MG63 (cell line): Measurements from ENCODE around the gene PRR14L. TPM values are rescaled to one million over a fixed set of nuclear protein-coding genes. Genes with fewer than 3 reads are reported as not detected.
A peak's percentile ranks its signal among the peaks of the same experiment; 100 is the strongest.
"Not testable (repeated sequence)": the region's sequence is repeated elsewhere in the genome, so short reads cannot be mapped to it uniquely, and the experiment has no call there.

Source experiments
- DNase-seq: peaks from one replicate; pipeline ENCODE4 v3.0.0-alpha.2; 2020
- H3K27me3 ChIP-seq: fragments of 250-450 bp; sonication (Bioruptor Pico); 2 replicates; pipeline ENCODE4 v1.5.1; 2020; ENCODE audit warnings: mild to moderate bottlenecking, moderate library complexity
- H3K36me3 ChIP-seq: fragments of 250-450 bp; sonication (Bioruptor Pico); 2 replicates; pipeline ENCODE4 v1.5.1; 2020; ENCODE audit warnings: mild to moderate bottlenecking, moderate library complexity
- H3K4me3 ChIP-seq: fragments of 250-450 bp; sonication (Bioruptor Pico); 2 replicates; pipeline ENCODE4 v1.5.1; 2020; ENCODE audit warnings: mild to moderate bottlenecking, moderate library complexity
- H3K9me3 ChIP-seq: fragments of 250-450 bp; sonication (Bioruptor Pico); 2 replicates; pipeline ENCODE4 v1.5.1; 2020; ENCODE audit warnings: mild to moderate bottlenecking, moderate library complexity
- total RNA-seq: library from RNA; depleted of rRNA; stranded (reverse); fragments of >200 nt; shearing (Covaris generic); gene quantifications from 2 replicates; pipeline ENCODE4 v1.2.3, GENCODE V29; 2014; ENCODE audit warnings: low replicate concordance

The PRR14L gene
- total RNA-seq, 1 experiment from 2014 or later = 3.5 TPM

GRCh38 chr22:31715147-31715778, 34.7 kb downstream of the PRR14L start:
- Histone ChIP-seq H3K9me3 (no peaks in the 10 kb centered on the region), H3K4me3 (no peak overlapping the region), H3K27me3 (no peaks in the 10 kb centered on the region), H3K36me3 (peaks cover 64% of the 10 kb centered on the region)
- DNase-seq = no peak

GRCh38 chr22:31711226-31711625, 38.7 kb downstream of the PRR14L start:
- not testable (repeated sequence) for H3K9me3 ChIP-seq, H3K27me3 ChIP-seq, H3K4me3 ChIP-seq, DNase-seq
- H3K36me3 ChIP-seq = peaks cover 56% of the 10 kb centered on the region

GRCh38 chr22:31707519-31707918, 42.4 kb downstream of the PRR14L start:
- Histone ChIP-seq H3K27me3 (no peaks in the 10 kb centered on the region), H3K36me3 (peaks cover 48% of the 10 kb centered on the region)
- DNase-seq = no peak

GRCh38 chr22:31695423-31695822, 54.5 kb downstream of the PRR14L start:
- Histone ChIP-seq H3K36me3 (peaks cover 45% of the 10 kb centered on the region), H3K27me3 (no peaks in the 10 kb centered on the region), H3K9me3 (no peaks in the 10 kb centered on the region), H3K4me3 (no peak overlapping the region)
- no peak for DNase-seq

More at GRCh38 chr22:31707519-31707918, 42.4 kb downstream of the PRR14L start:
- Histone ChIP-seq H3K9me3 (no peaks in the 10 kb centered on the region), H3K4me3 (no peak overlapping the region)

- not testable (repeated sequence) for H3K27me3 ChIP-seq, H3K4me3 ChIP-seq, DNase-seq, H3K9me3 ChIP-seq
- H3K36me3 ChIP-seq = peaks cover 42% of the 10 kb centered on the region
These were observed 55.9 kb downstream of the PRR14L start for GRCh38 chr22:31694046-31694445.

GRCh38 chr22:31692186-31692886, 57.6 kb downstream of the PRR14L start:
- Histone ChIP-seq H3K27me3 (no peaks in the 10 kb centered on the region), H3K36me3 (peaks cover 41% of the 10 kb centered on the region), H3K4me3 (no peak overlapping the region), H3K9me3 (no peaks in the 10 kb centered on the region)
- DNase-seq = no peak

- no peaks in the 10 kb centered on the region for H3K27me3 ChIP-seq
- no peaks in the 10 kb centered on the region for H3K9me3 ChIP-seq
- no peak for DNase-seq
- H3K4me3 ChIP-seq = no peak overlapping the region
- H3K36me3 ChIP-seq = peaks cover 42% of the 10 kb centered on the region
These were observed 58.5 kb downstream of the PRR14L start for GRCh38 chr22:31691408-31691807.

GRCh38 chr22:31683181-31684105, 66.5 kb downstream of the PRR14L start:
- peaks cover 44% of the 10 kb centered on the region for H3K36me3 ChIP-seq
- H3K27me3 ChIP-seq = no peaks in the 10 kb centered on the region
- H3K4me3 ChIP-seq = no peak overlapping the region
- H3K9me3 ChIP-seq = no peaks in the 10 kb centered on the region
- peak; percentile 57 for DNase-seq

- no peak for DNase-seq
- Histone ChIP-seq H3K27me3 (no peaks in the 10 kb centered on the region), H3K4me3 (no peak overlapping the region), H3K9me3 (no peaks in the 10 kb centered on the region), H3K36me3 (peaks cover 44% of the 10 kb centered on the region)
These were observed 67.2 kb downstream of the PRR14L start for GRCh38 chr22:31682751-31683150.

GRCh38 chr22:31681349-31682345, 68.3 kb downstream of the PRR14L start:
- peak; percentile 43 for DNase-seq
- H3K4me3 ChIP-seq = no peak overlapping the region

GRCh38 chr22:31680861-31681341, 69.0 kb downstream of the PRR14L start:
- no peaks in the 10 kb centered on the region for H3K9me3 ChIP-seq
- H3K4me3 ChIP-seq = no peak overlapping the region
- H3K36me3 ChIP-seq = peaks cover 33% of the 10 kb centered on the region
- H3K27me3 ChIP-seq = no peaks in the 10 kb centered on the region
- peak; percentile 71 for DNase-seq

More at GRCh38 chr22:31681349-31682345, 68.3 kb downstream of the PRR14L start:
- Histone ChIP-seq H3K9me3 (no peaks in the 10 kb centered on the region), H3K36me3 (peaks cover 37% of the 10 kb centered on the region), H3K27me3 (no peaks in the 10 kb centered on the region)

GRCh38 chr22:31678748-31679147, 71.2 kb downstream of the PRR14L start:
- no peak for DNase-seq
- Histone ChIP-seq H3K4me3 (no peak overlapping the region), H3K36me3 (peaks cover 15% of the 10 kb centered on the region), H3K9me3 (no peaks in the 10 kb centered on the region), H3K27me3 (no peaks in the 10 kb centered on the region)

GRCh38 chr22:31676700-31677099, 73.2 kb downstream of the PRR14L start:
- Histone ChIP-seq H3K27me3 (no peaks in the 10 kb centered on the region), H3K4me3 (peak overlapping the region; percentile 31), H3K9me3 (no peaks in the 10 kb centered on the region), H3K36me3 (peaks cover 3% of the 10 kb centered on the region; the same call in 1 of the 2 replicates)
- DNase-seq = peak; percentile 95

GRCh38 chr22:31674219-31674618, 75.7 kb downstream of the PRR14L start:
- H3K27me3 ChIP-seq, H3K36me3 ChIP-seq, DNase-seq, H3K4me3 ChIP-seq, H3K9me3 ChIP-seq: not testable (repeated sequence)

GRCh38 chr22:31668849-31669248, 81.1 kb downstream of the PRR14L start:
- H3K36me3 ChIP-seq, DNase-seq, H3K9me3 ChIP-seq, H3K27me3 ChIP-seq, H3K4me3 ChIP-seq: not testable (repeated sequence)

GRCh38 chr22:31662668-31663037, 87.3 kb downstream of the PRR14L start:
- DNase-seq = no peak

More at GRCh38 chr22:31662668-31663037, 87.3 kb downstream of the PRR14L start:
- H3K27me3 ChIP-seq = no peaks in the 10 kb centered on the region
- peaks cover 9% of the 10 kb centered on the region; the same call in 1 of the 2 replicates for H3K36me3 ChIP-seq
- no peaks in the 10 kb centered on the region for H3K9me3 ChIP-seq
- H3K4me3 ChIP-seq = peak overlapping the region; percentile 96
